Vagina (tissue), 2 donors: ENCODE measurements around the gene SYNCRIP.

Experiments
- POLR2AphosphoS5 ChIP-seq, 2 donors: sonication (generic); formaldehyde crosslinking; IDR thresholded peaks; one replicate each; pipeline ENCODE4 v1.9.0; 2017; ENCODE audit warnings: antibody characterized with exemption in 2 of 2, mild to moderate bottlenecking in 2 of 2, low read depth in 1 of 2; ENCODE audit not compliant: insufficient read depth in 1 of 2
- TF ChIP-seq, protein P1 (sequence below), 3 experiments: fragments of 450-650 bp in 2 of 3; fragments of 200-600 bp in 1 of 3; sonication (generic) in 1 of 3; IDR thresholded peaks; one replicate each; pipeline ENCODE4 v1.5.1; 2017 to 2019; ENCODE audit warnings: antibody characterized with exemption in 3 of 3, mild to moderate bottlenecking in 2 of 3, moderate library complexity in 2 of 3

DNA sequence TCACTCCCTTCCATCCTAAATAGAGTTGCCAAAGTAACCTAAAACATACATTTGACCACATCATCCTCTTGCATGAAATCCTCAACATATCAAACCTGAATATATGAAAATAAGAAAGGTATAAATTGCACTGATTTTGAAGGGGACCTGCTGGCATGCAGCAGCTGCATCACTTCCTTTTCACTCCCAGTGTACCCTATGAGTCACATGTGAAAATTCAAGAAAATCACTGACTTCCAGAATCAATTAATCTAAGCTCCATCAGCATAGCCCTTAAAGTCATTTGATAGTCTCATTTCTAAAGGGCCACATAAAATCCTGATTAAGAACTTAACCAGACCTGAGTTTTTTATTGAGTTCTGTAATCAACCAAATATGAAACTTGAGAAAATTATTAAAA is 73.4 kb downstream of the SYNCRIP start:
- TF ChIP-seq, protein P1, sequence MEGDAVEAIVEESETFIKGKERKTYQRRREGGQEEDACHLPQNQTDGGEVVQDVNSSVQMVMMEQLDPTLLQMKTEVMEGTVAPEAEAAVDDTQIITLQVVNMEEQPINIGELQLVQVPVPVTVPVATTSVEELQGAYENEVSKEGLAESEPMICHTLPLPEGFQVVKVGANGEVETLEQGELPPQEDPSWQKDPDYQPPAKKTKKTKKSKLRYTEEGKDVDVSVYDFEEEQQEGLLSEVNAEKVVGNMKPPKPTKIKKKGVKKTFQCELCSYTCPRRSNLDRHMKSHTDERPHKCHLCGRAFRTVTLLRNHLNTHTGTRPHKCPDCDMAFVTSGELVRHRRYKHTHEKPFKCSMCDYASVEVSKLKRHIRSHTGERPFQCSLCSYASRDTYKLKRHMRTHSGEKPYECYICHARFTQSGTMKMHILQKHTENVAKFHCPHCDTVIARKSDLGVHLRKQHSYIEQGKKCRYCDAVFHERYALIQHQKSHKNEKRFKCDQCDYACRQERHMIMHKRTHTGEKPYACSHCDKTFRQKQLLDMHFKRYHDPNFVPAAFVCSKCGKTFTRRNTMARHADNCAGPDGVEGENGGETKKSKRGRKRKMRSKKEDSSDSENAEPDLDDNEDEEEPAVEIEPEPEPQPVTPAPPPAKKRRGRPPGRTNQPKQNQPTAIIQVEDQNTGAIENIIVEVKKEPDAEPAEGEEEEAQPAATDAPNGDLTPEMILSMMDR (IDR thresholded peaks at IDR 0.05) = no peak
- TF ChIP-seq POLR2AphosphoS5 (IDR thresholded peaks at IDR 0.05; ENCODE audit: insufficient read depth in 1 of 2, low read depth in 1 of 2) = no peak
